ENCODE measurements around the gene TBC1D17. TPM values are rescaled to one million over a fixed set of nuclear protein-coding genes. Genes with fewer than 3 reads are reported as not detected.

The TBC1D17 gene
- total RNA-seq, 1 experiment from 2014 or later = 62.3 TPM

- Histone ChIP-seq H3K79me2 (ENCODE audit: low read depth) (peaks cover 7% of the 10 kb centered on the region; the same call in 1 of the 2 replicates), H3K27me3 (ENCODE audit: insufficient read depth, low read depth) (no peaks in the 10 kb centered on the region), H3K4me3 (no peak overlapping the region), H3F3A (ENCODE audit: insufficient read depth, low read depth) (peaks cover 49% of the 10 kb centered on the region), H3K4me2 (no peak overlapping the region), H4K20me1 (ENCODE audit: insufficient read depth) (peaks cover 7% of the 10 kb centered on the region; the same call in 1 of the 2 replicates), H2AFZ (no peak overlapping the region), H3K36me3 (ENCODE audit: low read depth) (peaks cover 15% of the 10 kb centered on the region), H3K9me2 (ENCODE audit: insufficient read depth) (no peaks in the 10 kb centered on the region), H3K9me3 (ENCODE audit: insufficient read depth, low read depth) (no peaks in the 10 kb centered on the region), H3K27ac (no peak overlapping the region), H3K4me1 (replicated peaks; ENCODE audit: insufficient read depth) (peaks cover 16% of the 10 kb centered on the region)
- BruUV-seq (replicated peaks) = no TSS peak
- CTCF ChIA-PET = no interaction called here
- TF ChIP-seq EZH2 (IDR thresholded peaks at IDR 0.05; ENCODE audit: low read depth) (no peak), CTCF (conservative IDR thresholded peaks at IDR 0.05) (no peak)
- POLR2A ChIA-PET (ENCODE audit: unreplicated experiment) = no interaction called here
- DNase-seq = no peak
- intact Hi-C loops (cut with micrococcal nuclease; ENCODE audit: unreplicated experiment) = no loop called here
These were observed 33.1 kb upstream of the TBC1D17 start for GRCh38 chr19:49844138-49845095.

DNA sequence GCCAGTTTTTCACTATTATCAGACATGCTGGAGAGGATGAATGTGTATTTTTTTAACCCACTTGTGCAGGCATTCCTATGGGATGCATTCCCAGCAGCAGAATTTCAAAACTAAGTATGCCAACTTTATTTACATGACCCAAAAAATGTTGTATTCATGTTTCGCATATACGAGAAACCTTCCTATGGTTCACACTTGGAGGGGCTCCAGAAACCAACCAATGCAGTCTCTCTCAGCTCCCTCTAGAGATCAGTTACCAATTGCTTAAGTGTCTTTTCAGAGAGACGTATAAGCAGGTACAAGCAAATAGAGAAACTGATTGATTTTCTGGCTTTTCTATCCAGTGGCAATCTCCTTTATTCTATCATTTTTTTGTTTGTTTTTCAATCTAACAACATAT is 32.1 kb upstream of the TBC1D17 start:
- Histone ChIP-seq H3K27me3 (ENCODE audit: insufficient read depth, low read depth) (no peaks in the 10 kb centered on the region), H3K36me3 (ENCODE audit: low read depth) (peaks cover 8% of the 10 kb centered on the region; the same call in 1 of the 2 replicates), H3K4me1 (replicated peaks; ENCODE audit: insufficient read depth) (peaks cover 23% of the 10 kb centered on the region), H2AFZ (no peak overlapping the region), H3K9me3 (ENCODE audit: insufficient read depth, low read depth) (no peaks in the 10 kb centered on the region), H3K4me3 (no peak overlapping the region), H3K79me2 (ENCODE audit: low read depth) (peaks cover 16% of the 10 kb centered on the region; the same call in 1 of the 2 replicates), H3K27ac (no peak overlapping the region), H3K4me2 (no peak overlapping the region), H3K9me2 (ENCODE audit: insufficient read depth) (no peaks in the 10 kb centered on the region), H3F3A (ENCODE audit: insufficient read depth, low read depth) (peaks cover 54% of the 10 kb centered on the region; the same call in 1 of the 2 replicates), H4K20me1 (ENCODE audit: insufficient read depth) (peaks cover 3% of the 10 kb centered on the region; the same call in 1 of the 2 replicates)
- TF ChIP-seq CTCF (conservative IDR thresholded peaks at IDR 0.05) (no peak), EZH2 (IDR thresholded peaks at IDR 0.05; ENCODE audit: low read depth) (no peak)
- POLR2A ChIA-PET (ENCODE audit: unreplicated experiment) = no interaction called here
- CTCF ChIA-PET = no interaction called here
- DNase-seq = no peak
- intact Hi-C loops (cut with micrococcal nuclease; ENCODE audit: unreplicated experiment) = no loop called here
- BruUV-seq (replicated peaks) = no TSS peak

DNA sequence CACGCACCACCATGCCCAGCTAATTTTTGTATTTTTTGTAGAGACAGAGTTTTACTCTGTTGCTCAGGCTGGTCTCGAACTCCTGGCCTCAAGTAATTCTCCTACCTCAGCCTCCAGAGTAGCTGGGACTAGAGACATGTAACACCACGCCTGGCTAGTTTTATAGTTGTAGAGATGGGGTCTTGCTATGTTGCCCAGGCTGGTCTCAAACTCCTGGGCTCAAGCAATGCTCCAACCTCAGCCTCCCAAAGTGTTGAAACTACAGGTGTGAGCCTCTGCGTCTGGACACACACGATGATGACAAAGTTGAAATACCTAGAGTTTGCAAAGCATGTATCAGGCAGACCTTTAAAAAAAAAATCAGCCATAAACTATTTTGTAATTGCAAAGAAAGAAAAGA is 31.1 kb upstream of the TBC1D17 start:
- H3F3A ChIP-seq (ENCODE audit: insufficient read depth, low read depth) = peaks cover 51% of the 10 kb centered on the region; the same call in 1 of the 2 replicates
- H3K27ac ChIP-seq = no peak overlapping the region
- ChIA-PET POLR2A (ENCODE audit: unreplicated experiment) (no interaction called here), CTCF (no interaction called here)
- TF ChIP-seq EZH2 (IDR thresholded peaks at IDR 0.05; ENCODE audit: low read depth) (no peak), CTCF (conservative IDR thresholded peaks at IDR 0.05) (no peak)
- H3K4me3 ChIP-seq = no peak overlapping the region
- BruUV-seq (replicated peaks) = no TSS peak
- H3K9me3 ChIP-seq (ENCODE audit: insufficient read depth, low read depth) = no peaks in the 10 kb centered on the region
- no peak for DNase-seq
- H3K4me2 ChIP-seq = no peak overlapping the region
- no peaks in the 10 kb centered on the region for H3K36me3 ChIP-seq (ENCODE audit: low read depth)
- H3K79me2 ChIP-seq (ENCODE audit: low read depth) = peaks cover 16% of the 10 kb centered on the region; the same call in 1 of the 2 replicates
- intact Hi-C loops (cut with micrococcal nuclease; ENCODE audit: unreplicated experiment) = no loop called here
- H3K9me2 ChIP-seq (ENCODE audit: insufficient read depth) = no peaks in the 10 kb centered on the region
- H3K4me1 ChIP-seq (replicated peaks; ENCODE audit: insufficient read depth) = peaks cover 23% of the 10 kb centered on the region
- no peaks in the 10 kb centered on the region for H3K27me3 ChIP-seq (ENCODE audit: insufficient read depth, low read depth)
- 0 out of 2 replicates have a peak, but pooled peaks cover 3% of the 10 kb centered on the region for H4K20me1 ChIP-seq (ENCODE audit: insufficient read depth)
- H2AFZ ChIP-seq = no peak overlapping the region
